H9 (cell line): Measurements from ENCODE around the gene PCARE. TPM values are rescaled to one million over a fixed set of nuclear protein-coding genes. Genes with fewer than 3 reads are reported as not detected.

Experiments used
- DNase-seq: peaks from one replicate; pipeline ENCODE4 v3.0.0-alpha.2; 2017
- H2AFZ ChIP-seq: one replicate; pipeline ENCODE4 v1.6.1; 2013; ENCODE audit warnings: mild to moderate bottlenecking, low read length, control low read depth, moderate library complexity
- H2AK5ac ChIP-seq: 2 replicates; pipeline ENCODE4 v1.6.1; 2013; ENCODE audit warnings: low read length, control low read depth, mixed read lengths; ENCODE audit not compliant: insufficient read length
- H2BK120ac ChIP-seq: one replicate; pipeline ENCODE4 v1.6.1; 2013; ENCODE audit warnings: low read depth, mild to moderate bottlenecking, low read length, control low read depth, inconsistent platforms; ENCODE audit not compliant: poor library complexity, severe bottlenecking
- H2BK12ac ChIP-seq: 2 replicates; pipeline ENCODE4 v1.6.1; 2013; ENCODE audit warnings: low read length, control low read depth, mixed read lengths, low read depth; ENCODE audit not compliant: insufficient read length
- H2BK15ac ChIP-seq: 2 replicates; pipeline ENCODE4 v1.6.1; 2013; ENCODE audit warnings: low read depth, low read length, control low read depth
- H2BK20ac ChIP-seq: one replicate; pipeline ENCODE4 v1.6.1; 2013; ENCODE audit warnings: low read depth, mild to moderate bottlenecking, low read length, control low read depth, inconsistent platforms; ENCODE audit not compliant: poor library complexity, severe bottlenecking
- H2BK5ac ChIP-seq: 2 replicates; pipeline ENCODE4 v1.6.1; 2013; ENCODE audit warnings: low read length, control low read depth, mixed read lengths; ENCODE audit not compliant: insufficient read length
- H3K14ac ChIP-seq: 2 replicates; pipeline ENCODE4 v1.6.1; 2013; ENCODE audit warnings: low read length, control low read depth; ENCODE audit not compliant: insufficient read depth
- H3K18ac ChIP-seq: 2 replicates; pipeline ENCODE4 v1.6.1; 2013; ENCODE audit warnings: low read depth, mild to moderate bottlenecking, mixed read lengths, low read length, control low read depth; ENCODE audit not compliant: insufficient read length
- H3K23ac ChIP-seq: 2 replicates; pipeline ENCODE4 v1.6.1; 2013; ENCODE audit warnings: low read length, control low read depth, mixed read lengths, low read depth; ENCODE audit not compliant: insufficient read length
- H3K23me2 ChIP-seq: 2 replicates; pipeline ENCODE4 v1.6.1; 2013; ENCODE audit warnings: low read depth, mild to moderate bottlenecking, mixed read lengths, low read length, control low read depth; ENCODE audit not compliant: insufficient read length, poor library complexity, severe bottlenecking
- H3K27ac ChIP-seq: 2 replicates; pipeline ENCODE4 v1.5.1; 2013; ENCODE audit warnings: low read length, control low read depth, mixed read lengths, low read depth; ENCODE audit not compliant: insufficient read length
- H3K27me3 ChIP-seq: 2 replicates; pipeline ENCODE4 v1.6.1; 2013; ENCODE audit warnings: low read length, control low read depth, inconsistent platforms; ENCODE audit not compliant: insufficient read depth
- H3K4ac ChIP-seq: 2 replicates; pipeline ENCODE4 v1.6.1; 2013; ENCODE audit warnings: low read depth, mild to moderate bottlenecking, control low read depth, inconsistent platforms, low read length, moderate library complexity
- H3K4me1 ChIP-seq: 2 replicates; pipeline ENCODE4 v1.6.1; 2013; ENCODE audit warnings: low read length, control low read depth, inconsistent platforms; ENCODE audit not compliant: insufficient read depth
- H3K4me2 ChIP-seq: 2 replicates; pipeline ENCODE4 v1.6.1; 2013; ENCODE audit warnings: low read length, control low read depth, mixed read lengths; ENCODE audit not compliant: insufficient read length, insufficient read depth
- H3K56ac ChIP-seq: 2 replicates; pipeline ENCODE4 v1.6.1; 2013; ENCODE audit warnings: low read depth, mild to moderate bottlenecking, mixed read lengths, low read length, control low read depth; ENCODE audit not compliant: insufficient read length
- H3K79me1 ChIP-seq: 2 replicates; pipeline ENCODE4 v1.6.1; 2013; ENCODE audit warnings: low read depth, mild to moderate bottlenecking, moderate library complexity, low read length, control low read depth, inconsistent platforms; ENCODE audit not compliant: insufficient read depth, poor library complexity, severe bottlenecking
- H3K79me2 ChIP-seq: 2 replicates; pipeline ENCODE4 v1.6.1; 2013; ENCODE audit warnings: low read length, control low read depth, inconsistent platforms; ENCODE audit not compliant: insufficient read depth
- H3K9ac ChIP-seq: 2 replicates; pipeline ENCODE4 v1.6.1; 2013; ENCODE audit warnings: low read length, control low read depth, mixed read lengths; ENCODE audit not compliant: insufficient read length; ENCODE audit errors: extremely low read depth
- H3K9me3 ChIP-seq: one replicate; pipeline ENCODE4 v1.6.1; 2013; ENCODE audit warnings: low read depth, low read length, inconsistent platforms; ENCODE audit not compliant: control insufficient read depth
- H3T11ph ChIP-seq: one replicate; pipeline ENCODE4 v1.6.1; 2013; ENCODE audit warnings: mild to moderate bottlenecking, low read length, control low read depth, inconsistent platforms
- H4K20me1 ChIP-seq: one replicate; pipeline ENCODE4 v1.6.1; 2013; ENCODE audit not compliant: control insufficient read depth, insufficient read length, insufficient read depth
- H4K5ac ChIP-seq: 2 replicates; pipeline ENCODE4 v1.6.1; 2013; ENCODE audit warnings: low read depth, mild to moderate bottlenecking, mixed read lengths, low read length, control low read depth; ENCODE audit not compliant: insufficient read length
- H4K8ac ChIP-seq: replicated peaks from 2 replicates; pipeline ENCODE4 v1.6.1; 2013; ENCODE audit warnings: low read length, control low read depth, mixed read lengths, low read depth; ENCODE audit not compliant: insufficient read length
- H4K91ac ChIP-seq: 2 replicates; pipeline ENCODE4 v1.6.1; 2013; ENCODE audit warnings: low read depth, mild to moderate bottlenecking, moderate library complexity, mixed read lengths, low read length, control low read depth; ENCODE audit not compliant: insufficient read length
- H3K27ac Mint-ChIP-seq, 3 experiments: 2 replicates in 2 of 3; 3 replicates in 1 of 3; pipeline ENCODE4 v1.8.0; 2020 to 2021; ENCODE audit warnings: mixed read lengths in 3 of 3, mild to moderate bottlenecking in 1 of 3, moderate library complexity in 1 of 3
- H3K27me3 Mint-ChIP-seq: 2 replicates; pipeline ENCODE4 v1.8.0; 2021; ENCODE audit warnings: low read depth, mild to moderate bottlenecking, moderate library complexity, mixed read lengths
- H3K36me3 Mint-ChIP-seq, 3 experiments: 2 replicates in 2 of 3; 3 replicates in 1 of 3; pipeline ENCODE4 v1.8.0; 2020 to 2021; ENCODE audit warnings: low read depth in 3 of 3, mixed read lengths in 3 of 3; ENCODE audit not compliant: insufficient read depth in 1 of 3
- H3K4me1 Mint-ChIP-seq, 2 experiments: 2 replicates each; pipeline ENCODE4 v1.8.0; 2020; ENCODE audit warnings: mixed read lengths in 2 of 2
- H3K4me3 Mint-ChIP-seq, 2 experiments: 2 replicates in 1 of 2; 3 replicates in 1 of 2; pipeline ENCODE4 v1.8.0; 2020 to 2021; ENCODE audit warnings: mild to moderate bottlenecking in 2 of 2, mixed read lengths in 2 of 2, moderate library complexity in 1 of 2
- H3K9me3 Mint-ChIP-seq, 2 experiments: 2 replicates in 1 of 2; 3 replicates in 1 of 2; pipeline ENCODE4 v1.8.0; 2020; ENCODE audit warnings: mild to moderate bottlenecking in 2 of 2, mixed read lengths in 2 of 2, moderate library complexity in 1 of 2
- CTCF ChIP-seq: fragments of 200-600 bp; sonication (generic); conservative IDR thresholded peaks from 3 replicates; pipeline ENCODE4 v1.8.0; 2021; ENCODE audit warnings: antibody characterized with exemption, mild to moderate bottlenecking
- WGBS: extraction: QIAGEN DNeasy Blood & Tissue Kit; methylation state at CpG from one replicate; pipeline ENCODE4 v1.1.7; 2013; ENCODE audit warnings: missing lambda C conversion rate, low lambda C conversion rate, mixed read lengths; ENCODE audit not compliant: insufficient read length; ENCODE audit errors: extremely low coverage; 5-methylcytosine and 5-hydroxymethylcytosine counted together
- total RNA-seq: library from RNA; stranded (reverse); gene quantifications from 2 replicates; pipeline ENCODE4 v1.2.1, GENCODE V29; 2021

PCARE gene
- total RNA-seq, 1 experiment from 2014 or later: not detected

DNA sequence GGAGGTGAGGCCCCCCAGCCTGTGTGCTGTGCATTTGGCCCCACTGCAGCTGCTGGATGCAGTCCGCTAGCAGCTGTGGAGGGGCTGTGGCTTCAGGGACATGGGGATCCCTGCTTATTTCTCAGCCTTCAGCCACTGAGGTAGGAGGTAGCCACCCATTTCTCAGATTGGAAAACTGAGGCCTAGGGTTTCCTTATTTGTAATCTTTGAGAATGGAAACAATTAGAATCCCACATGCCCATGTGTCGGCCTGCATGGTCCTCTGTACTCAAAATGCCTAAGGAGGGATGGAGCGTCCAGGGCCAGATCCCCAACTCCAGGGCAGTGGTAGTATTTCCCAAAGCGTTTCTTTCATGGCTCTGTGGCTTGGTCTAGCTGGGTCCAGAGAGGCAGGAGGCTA is 51.1 kb downstream of the PCARE start:
- Histone ChIP-seq H3K56ac (no peak overlapping the region), H3K4me1 (no peaks in the 10 kb centered on the region), H3K23ac (no peak overlapping the region), H3K18ac (no peak overlapping the region), H2BK15ac (no peak overlapping the region), H2BK120ac (no peak overlapping the region), H2AK5ac (no peak overlapping the region), H3K79me1 (no peaks in the 10 kb centered on the region), H3T11ph (no peak overlapping the region), H2AFZ (no peak overlapping the region), H3K27me3 (no peaks in the 10 kb centered on the region), H3K23me2 (no peaks in the 10 kb centered on the region), H4K8ac (peak overlapping the region; percentile 27), H4K20me1 (no peaks in the 10 kb centered on the region), H4K91ac (no peak overlapping the region), H3K14ac (no peak overlapping the region; the same call in 1 of the 2 replicates), H2BK5ac (no peak overlapping the region), H3K4me2 (no peak overlapping the region), H3K79me2 (no peaks in the 10 kb centered on the region), H3K27ac (no peak overlapping the region), H3K9me3 (no peaks in the 10 kb centered on the region), H2BK12ac (no peak overlapping the region), H3K4ac (no peak overlapping the region), H4K5ac (no peak overlapping the region), H2BK20ac (no peak overlapping the region), H3K9ac (no peak overlapping the region)
- H3K4me1 Mint-ChIP-seq: peaks cover 5 to 19% of the 10 kb centered on the region in 2 experiments; a peak in 2 of 4 replicates
- no peak overlapping the region; a peak in 1 of 7 replicates for H3K27ac Mint-ChIP-seq
- H3K36me3 Mint-ChIP-seq: no peaks in the 10 kb centered on the region
- TF ChIP-seq CTCF: no peak
- H3K27me3 Mint-ChIP-seq: no peaks in the 10 kb centered on the region; the same call in 1 of the 2 replicates
- H3K9me3 Mint-ChIP-seq: 0 out of 5 replicates have a peak, but pooled peaks cover 0 to 3% of the 10 kb centered on the region in 2 experiments
- no CpG with 5 or more reads among the region's 4 CpGs for WGBS
- H3K4me3 Mint-ChIP-seq: no peak overlapping the region
- DNase-seq: no peak
